ENCODE data around the gene GZMA.
"Not testable (repeated sequence)": the region's sequence is repeated elsewhere in the genome, so short reads cannot be mapped to it uniquely, and the experiment has no call there.

Gene GZMA

GRCh38 chr5:55102348-55102747, at the start of gene GZMA:
Gene GZMA (plus strand): TSS chr5:55102646. CDS start chr5:55102683, 37 bp downstream.
- DNase-seq = peak; percentile 12 to 85 (median 58)

- no peak for DNase-seq
Observed at GRCh38 chr5:55055183-55055582, 47.3 kb upstream of the GZMA start.

- DNase-seq = peak in 4 of 6 experiments; percentile 4 to 49 (median 40)
Observed at GRCh38 chr5:55062039-55062779, 40.2 kb upstream of the GZMA start.

GRCh38 chr5:55063220-55063863, 39.1 kb upstream of the GZMA start:
- DNase-seq = no peak

- no peak for DNase-seq
Observed at GRCh38 chr5:55063899-55064298, 38.5 kb upstream of the GZMA start.

GRCh38 chr5:55064523-55064922, 37.9 kb upstream of the GZMA start:
- DNase-seq = no peak

- DNase-seq = no peak
Observed at GRCh38 chr5:55066277-55066676, 36.2 kb upstream of the GZMA start.

GRCh38 chr5:55070968-55071367, 31.5 kb upstream of the GZMA start:
- DNase-seq = no peak

GRCh38 chr5:55071413-55071812, 31.0 kb upstream of the GZMA start:
- DNase-seq = no peak

- peak in 3 of 6 experiments; percentile 64 to 72 (median 72) for DNase-seq
Observed at GRCh38 chr5:55072666-55073065, 29.8 kb upstream of the GZMA start.

GRCh38 chr5:55073211-55073610, 29.2 kb upstream of the GZMA start:
- no peak for DNase-seq

- no peak for DNase-seq
Observed at GRCh38 chr5:55081541-55081940, 20.9 kb upstream of the GZMA start.

- DNase-seq = not testable (repeated sequence)
Observed at GRCh38 chr5:55089301-55089700, 13.1 kb upstream of the GZMA start.

- DNase-seq = not testable (repeated sequence)
Observed at GRCh38 chr5:55091011-55091410, 11.4 kb upstream of the GZMA start.

- DNase-seq = peak in 3 of 6 experiments; percentile 40 to 57 (median 50)
Observed at GRCh38 chr5:55096182-55096581, 6.3 kb upstream of the GZMA start.

- peak; percentile 10 to 77 (median 48) for DNase-seq
Observed at GRCh38 chr5:55096861-55097260, 5.6 kb upstream of the GZMA start.

- not testable (repeated sequence) for DNase-seq
Observed at GRCh38 chr5:55101148-55101547, 1.3 kb upstream of the GZMA start.

- DNase-seq = peak in 3 of 6 experiments; percentile 19 to 58 (median 47)
Observed at GRCh38 chr5:55101556-55102276, 730 bp upstream of the GZMA start.

GRCh38 chr5:55104036-55104772, 1.8 kb downstream of the GZMA start:
- peak in 1 of 6 experiments; percentile 21 for DNase-seq

- no peak for DNase-seq
Observed at GRCh38 chr5:55104946-55105701, 2.7 kb downstream of the GZMA start.

- DNase-seq = not testable (repeated sequence)
Observed at GRCh38 chr5:55105976-55106375, 3.5 kb downstream of the GZMA start.

- DNase-seq = no peak
Observed at GRCh38 chr5:55108661-55109060, 6.2 kb downstream of the GZMA start.
